Neutrophil (primary cell): ENCODE measurements around the gene CFDP1.
A peak's percentile ranks its signal among the peaks of the same experiment; 100 is the strongest.

Source experiments
- H3K27ac ChIP-seq: fragments of 200-600 bp; sonication (generic); 2 replicates; pipeline ENCODE4 v1.5.1; 2016; ENCODE audit warnings: mild to moderate bottlenecking, moderate library complexity
- H3K27me3 ChIP-seq: fragments of 200-600 bp; sonication (generic); 2 replicates; pipeline ENCODE4 v1.6.0; 2016; ENCODE audit warnings: mild to moderate bottlenecking
- H3K36me3 ChIP-seq: fragments of 200-600 bp; sonication (generic); 2 replicates; pipeline ENCODE4 v1.5.1; 2017
- H3K4me1 ChIP-seq, 2 experiments: fragments of 200-600 bp in 1 of 2; sonication (generic) in 1 of 2; 1 replicate in 1 of 2; 2 replicates in 1 of 2; pipeline versions ENCODE4 v1.5.1 to v1.6.1; 2013 to 2016; ENCODE audit warnings: low read depth in 1 of 2, low read length in 1 of 2, mild to moderate bottlenecking in 1 of 2, moderate library complexity in 1 of 2; ENCODE audit not compliant: control insufficient read depth in 1 of 2, insufficient read depth in 1 of 2
- H3K4me3 ChIP-seq, 2 experiments: fragments of 200-600 bp in 1 of 2; sonication (generic) in 1 of 2; 1 replicate in 1 of 2; 2 replicates in 1 of 2; pipeline ENCODE4 v1.5.1; 2013 to 2016; ENCODE audit warnings: low read depth in 1 of 2, low read length in 1 of 2, mild to moderate bottlenecking in 1 of 2, moderate library complexity in 1 of 2
- H3K9me3 ChIP-seq: fragments of 200-600 bp; sonication (generic); 2 replicates; pipeline ENCODE4 v1.5.1; 2016
- CTCF ChIP-seq: fragments of 200-600 bp; sonication (generic); IDR thresholded peaks from 2 replicates; pipeline ENCODE4 v1.5.1; 2016; ENCODE audit warnings: antibody characterized with exemption

CFDP1 gene

GRCh38 chr16:75267631-75268264 is 165.6 kb downstream of the CFDP1 start:
- no peak overlapping the region for H3K4me3 ChIP-seq
- peaks cover 94% of the 10 kb centered on the region for H3K27me3 ChIP-seq
- no peak overlapping the region for H3K27ac ChIP-seq
- H3K9me3 ChIP-seq: no peaks in the 10 kb centered on the region
- TF ChIP-seq CTCF: no peak
- H3K4me1 ChIP-seq: peaks cover 15 to 17% of the 10 kb centered on the region in 2 experiments
- H3K36me3 ChIP-seq: no peaks in the 10 kb centered on the region

GRCh38 chr16:75266738-75267630 is 166.3 kb downstream of the CFDP1 start:
- TF ChIP-seq CTCF: no peak
- Histone ChIP-seq H3K4me1 (peaks cover 7 to 9% of the 10 kb centered on the region in 2 experiments), H3K27ac (no peak overlapping the region), H3K9me3 (no peaks in the 10 kb centered on the region), H3K4me3 (no peak overlapping the region), H3K36me3 (no peaks in the 10 kb centered on the region), H3K27me3 (peaks cover 94% of the 10 kb centered on the region)

- Histone ChIP-seq H3K4me1 (peaks cover 4 to 6% of the 10 kb centered on the region in 2 experiments), H3K9me3 (no peaks in the 10 kb centered on the region), H3K4me3 (peak overlapping the region; percentile 39 to 53), H3K27me3 (peaks cover 94% of the 10 kb centered on the region), H3K36me3 (no peaks in the 10 kb centered on the region), H3K27ac (no peak overlapping the region)
- TF ChIP-seq CTCF: no peak
Observed at GRCh38 chr16:75265911-75266701, 167.2 kb downstream of the CFDP1 start.

GRCh38 chr16:75264999-75265910 is 168.0 kb downstream of the CFDP1 start:
- Histone ChIP-seq H3K27me3 (peaks cover 97% of the 10 kb centered on the region), H3K4me1 (peaks cover 4 to 6% of the 10 kb centered on the region in 2 experiments), H3K4me3 (peak overlapping the region; percentile 39 to 53), H3K27ac (no peak overlapping the region), H3K36me3 (no peaks in the 10 kb centered on the region), H3K9me3 (no peaks in the 10 kb centered on the region)
- TF ChIP-seq CTCF: no peak
